HG03342 (cell line): ENCODE data around the gene FAIM2.

Experiments
- ATAC-seq: cut with Tn5 transposase; IDR thresholded peaks from one replicate; pipeline ENCODE4 v1.9.1; 2021; ENCODE audit warnings: mild to moderate bottlenecking, moderate library complexity; ENCODE audit not compliant: unreplicated experiment

Gene FAIM2

DNA sequence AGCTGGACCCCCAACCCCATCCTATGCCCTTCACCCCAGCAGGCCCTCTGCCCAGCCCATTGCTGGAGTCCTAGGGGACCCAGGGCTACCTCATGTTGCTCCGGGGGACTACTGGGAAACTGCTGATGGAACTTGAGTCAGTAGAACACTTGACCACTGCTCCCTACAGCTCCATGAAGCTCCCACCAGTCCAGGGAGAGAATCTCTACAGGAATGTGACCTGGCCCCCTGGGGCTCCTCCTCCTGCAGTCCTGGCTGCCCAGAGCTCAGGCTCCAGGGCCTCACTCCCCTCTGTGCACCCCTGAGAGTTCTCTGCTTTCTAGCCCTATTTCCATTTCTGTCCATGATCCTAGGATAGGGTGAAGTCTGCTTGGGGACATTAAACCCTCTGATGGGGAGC, 36.0 kb upstream of the FAIM2 start:
- ATAC-seq: no peak

DNA sequence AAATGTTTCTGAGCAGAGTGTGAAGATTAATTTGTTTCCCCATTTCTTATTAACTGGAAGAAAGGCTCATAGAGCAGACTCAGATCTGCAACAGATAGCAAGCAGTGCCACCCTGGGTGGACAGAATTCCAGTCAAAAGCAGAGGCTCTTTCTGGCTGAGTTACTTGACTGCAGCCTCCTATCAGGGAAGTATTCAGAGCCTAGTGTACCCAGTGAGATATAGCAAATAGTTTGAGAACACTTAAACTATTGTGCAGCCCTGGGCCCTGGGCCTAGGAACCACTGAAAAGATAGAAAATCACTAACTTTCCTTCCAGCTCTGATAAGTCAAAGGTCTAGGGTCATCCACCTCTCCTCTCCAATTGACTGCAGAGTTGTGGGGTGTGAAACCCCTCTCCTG, 35.6 kb upstream of the FAIM2 start:
- ATAC-seq: no peak

DNA sequence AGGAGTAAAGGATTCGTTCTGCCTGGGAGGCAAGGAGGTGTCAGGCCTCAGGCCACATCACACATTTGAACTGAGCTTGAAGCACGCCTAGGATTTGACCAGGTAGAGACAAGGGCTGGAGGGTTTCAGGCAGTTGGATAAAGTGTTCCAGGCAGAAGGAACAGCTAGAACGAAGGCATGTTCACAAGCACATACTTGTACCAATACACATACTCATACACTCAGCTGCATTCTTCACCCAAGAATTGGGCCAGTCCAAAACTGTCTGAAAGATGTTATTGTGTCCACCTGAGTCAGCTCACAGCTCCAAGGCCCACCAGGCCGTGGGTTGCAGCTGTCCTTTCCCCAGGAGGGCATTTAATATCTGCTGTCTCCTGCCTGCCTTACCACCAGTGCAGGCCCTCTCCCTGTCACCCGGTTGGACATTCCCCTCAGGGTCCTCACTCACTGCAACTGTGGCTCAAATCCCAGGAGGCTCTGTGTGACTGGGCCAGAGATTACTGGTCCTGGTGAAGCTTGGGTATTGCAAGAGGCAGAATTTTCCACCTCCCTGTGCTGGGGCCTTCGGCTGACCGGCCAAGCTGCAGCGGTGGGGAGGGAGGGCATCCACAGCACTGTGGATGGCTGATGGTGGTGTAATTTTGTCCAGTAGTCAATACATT, 34.1 kb upstream of the FAIM2 start:
- ATAC-seq: no peak

DNA sequence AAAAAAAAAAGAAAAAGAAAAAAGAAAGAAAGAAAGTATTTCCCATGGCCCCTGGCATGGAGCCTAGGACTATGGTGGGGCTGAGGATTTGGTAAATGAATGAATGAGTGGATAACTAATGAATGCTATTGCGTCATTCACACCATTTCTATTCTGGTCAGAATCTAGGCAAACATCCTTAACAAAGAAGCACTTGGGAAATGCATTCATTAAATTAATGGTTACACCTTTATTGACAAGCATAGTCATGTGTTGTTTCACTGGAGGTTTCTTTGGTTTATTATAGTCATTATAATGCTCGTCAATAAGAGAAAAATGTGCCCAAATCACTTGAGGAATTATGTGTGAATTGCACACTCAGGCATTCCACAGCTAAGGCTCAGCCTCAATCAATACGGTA, 33.2 kb upstream of the FAIM2 start:
- no peak for ATAC-seq

DNA sequence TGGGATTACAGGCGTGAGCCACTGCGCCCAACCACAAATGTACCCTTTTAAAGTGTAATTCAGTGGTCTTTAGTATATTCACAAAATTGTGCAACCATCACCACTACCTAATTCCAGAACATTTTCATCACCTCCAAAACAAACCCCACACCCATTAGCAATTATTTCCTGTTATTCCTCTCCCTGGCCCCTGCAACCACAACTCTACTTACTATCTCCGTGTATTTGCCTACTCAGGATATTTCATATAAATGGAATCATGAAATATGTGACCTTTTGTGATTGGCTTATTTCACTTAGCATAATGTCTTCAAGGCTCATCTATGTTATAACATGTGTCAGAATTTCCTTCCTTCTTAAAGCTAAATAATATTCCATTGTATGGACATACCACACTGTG, 30.8 kb upstream of the FAIM2 start:
- no peak for ATAC-seq

DNA sequence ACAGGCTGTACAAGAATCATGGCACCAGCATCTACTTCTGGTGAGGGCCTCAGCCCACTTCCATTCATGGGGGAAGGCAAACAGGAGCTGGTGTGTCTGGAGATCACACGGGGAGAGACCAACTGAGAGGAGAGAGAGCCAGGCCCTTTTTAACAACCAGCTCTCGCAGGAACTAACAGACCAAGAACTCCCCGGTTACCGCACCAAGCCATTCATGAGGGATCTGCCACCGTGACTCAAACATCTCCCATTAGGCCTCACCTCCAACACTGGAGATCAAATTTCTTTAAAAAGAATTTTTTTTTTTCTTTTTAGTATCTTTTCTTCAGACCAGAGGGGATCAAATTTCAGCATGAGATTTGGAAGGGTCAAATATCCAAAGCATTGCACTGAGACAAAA, 30.1 kb upstream of the FAIM2 start:
- ATAC-seq: no peak

DNA sequence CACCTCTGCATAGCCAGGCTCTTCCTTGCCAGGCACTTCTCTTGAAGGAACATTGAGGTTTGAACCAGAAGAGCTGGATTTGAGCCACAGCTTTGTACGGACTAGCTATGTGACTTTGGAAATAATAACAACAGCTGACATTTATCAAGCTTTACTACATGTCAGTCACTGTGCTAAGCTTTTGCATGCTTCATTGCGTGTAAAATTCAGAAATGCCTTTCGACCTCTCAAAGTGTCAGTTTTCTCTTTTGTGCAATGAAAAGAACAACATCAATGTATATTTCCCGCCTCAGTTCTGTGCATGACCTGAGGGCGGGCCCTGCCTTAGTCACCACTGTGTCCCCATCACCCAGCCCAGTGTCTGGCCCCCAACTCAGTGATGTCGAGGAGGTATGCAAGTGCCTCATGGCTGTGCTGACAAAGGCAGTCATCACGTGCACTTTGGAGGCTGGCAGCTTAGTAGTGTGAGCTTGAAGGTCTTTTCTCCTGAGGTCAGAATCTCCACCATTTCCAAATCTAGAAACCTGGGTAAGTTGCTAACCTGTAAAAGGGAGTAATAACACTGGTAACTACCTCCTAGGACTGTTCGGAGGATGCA, 28.9 kb upstream of the FAIM2 start:
- ATAC-seq: no peak

DNA sequence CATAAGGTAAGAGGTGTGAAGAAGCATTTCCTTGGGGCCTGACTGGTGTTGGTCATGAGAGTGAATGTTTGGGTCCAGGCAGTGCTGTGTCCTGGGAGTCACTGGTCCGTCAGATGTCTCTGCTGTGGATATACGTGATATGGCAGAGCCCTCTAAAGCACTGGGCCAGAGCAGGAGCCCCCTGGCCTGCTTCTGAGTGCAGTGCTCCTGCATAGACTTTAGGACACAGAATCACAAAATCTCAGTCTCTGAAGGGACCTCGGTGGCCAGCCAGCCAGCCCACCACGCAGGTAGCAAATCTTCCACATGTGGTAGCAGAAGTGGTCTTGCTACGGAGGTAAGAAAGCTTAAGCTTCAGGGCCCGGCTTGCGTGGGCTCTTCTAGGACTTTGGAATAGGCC, 28.3 kb upstream of the FAIM2 start:
- no peak for ATAC-seq

DNA sequence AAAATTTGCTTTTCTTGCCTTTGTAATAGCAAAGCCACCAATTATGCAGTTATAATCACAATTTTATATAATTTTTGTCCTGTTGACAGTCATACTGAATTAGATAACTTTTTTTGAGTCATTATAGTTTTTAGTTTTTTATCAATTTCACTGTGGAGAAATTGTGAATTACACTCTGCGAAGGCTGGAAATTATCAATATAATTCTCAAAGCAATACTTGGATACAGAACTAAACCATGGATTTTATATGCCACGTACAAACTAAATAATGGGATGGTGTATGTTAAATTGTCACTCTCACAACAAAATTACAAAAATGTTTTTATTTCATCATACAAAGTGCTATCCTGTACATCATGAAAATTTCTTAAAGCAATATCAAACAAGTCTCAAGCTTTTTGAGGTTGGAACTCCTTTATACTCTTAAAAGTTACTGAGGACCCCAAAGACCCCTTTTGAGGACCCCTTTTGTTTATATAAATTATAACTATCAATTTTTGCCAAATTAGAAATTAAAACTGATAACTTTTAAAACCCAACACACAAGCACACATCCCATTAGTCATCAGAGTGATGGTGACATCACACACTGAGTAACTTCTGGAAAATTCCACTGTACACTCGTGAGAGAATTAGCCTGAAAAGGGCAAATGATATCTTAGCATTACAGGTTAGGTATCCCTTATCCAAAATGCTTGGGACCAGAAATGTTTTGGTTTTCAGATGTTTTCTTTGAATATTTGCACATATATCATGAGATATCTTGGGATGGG, 27.0 kb upstream of the FAIM2 start:
- no peak for ATAC-seq

DNA sequence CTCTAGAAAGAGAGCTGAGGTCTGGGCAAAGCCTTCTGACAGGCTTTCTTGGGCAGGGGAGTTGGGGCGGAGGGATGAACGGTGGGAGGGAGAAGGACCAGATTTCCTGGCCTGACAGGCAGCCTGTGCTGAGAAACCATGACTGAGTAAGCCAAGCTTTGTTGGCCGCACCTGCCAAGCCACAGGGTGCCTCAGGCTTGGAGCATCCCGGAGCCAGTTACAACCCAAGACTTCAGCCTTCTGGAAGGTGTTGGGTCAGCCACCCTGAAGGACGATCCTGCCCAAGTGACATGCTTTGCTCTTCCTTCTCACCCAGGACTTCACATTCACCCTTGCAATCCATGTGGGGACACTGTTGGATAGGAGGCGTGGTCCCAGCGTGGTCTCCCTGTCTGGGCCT, 25.9 kb upstream of the FAIM2 start:
- no peak for ATAC-seq

DNA sequence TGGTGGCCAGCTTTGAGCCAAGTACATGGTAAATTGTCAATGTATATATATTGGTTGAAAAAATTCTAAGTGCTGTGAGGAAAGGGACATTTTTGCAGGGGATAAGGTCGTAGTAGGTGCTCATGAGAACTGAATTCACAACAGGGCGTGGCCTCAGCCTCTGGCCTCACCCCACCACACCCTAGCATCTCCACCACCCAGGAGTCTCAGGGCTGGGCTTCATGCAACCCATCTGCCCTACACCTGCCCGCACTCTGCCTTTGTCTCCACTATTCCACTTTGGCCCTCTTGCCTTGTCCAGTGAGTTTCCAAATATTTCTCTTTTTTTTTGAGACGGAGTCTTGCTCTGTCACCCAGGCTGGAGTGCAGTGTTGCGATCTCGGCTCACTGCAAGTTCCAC, 24.8 kb upstream of the FAIM2 start:
- ATAC-seq: no peak

DNA sequence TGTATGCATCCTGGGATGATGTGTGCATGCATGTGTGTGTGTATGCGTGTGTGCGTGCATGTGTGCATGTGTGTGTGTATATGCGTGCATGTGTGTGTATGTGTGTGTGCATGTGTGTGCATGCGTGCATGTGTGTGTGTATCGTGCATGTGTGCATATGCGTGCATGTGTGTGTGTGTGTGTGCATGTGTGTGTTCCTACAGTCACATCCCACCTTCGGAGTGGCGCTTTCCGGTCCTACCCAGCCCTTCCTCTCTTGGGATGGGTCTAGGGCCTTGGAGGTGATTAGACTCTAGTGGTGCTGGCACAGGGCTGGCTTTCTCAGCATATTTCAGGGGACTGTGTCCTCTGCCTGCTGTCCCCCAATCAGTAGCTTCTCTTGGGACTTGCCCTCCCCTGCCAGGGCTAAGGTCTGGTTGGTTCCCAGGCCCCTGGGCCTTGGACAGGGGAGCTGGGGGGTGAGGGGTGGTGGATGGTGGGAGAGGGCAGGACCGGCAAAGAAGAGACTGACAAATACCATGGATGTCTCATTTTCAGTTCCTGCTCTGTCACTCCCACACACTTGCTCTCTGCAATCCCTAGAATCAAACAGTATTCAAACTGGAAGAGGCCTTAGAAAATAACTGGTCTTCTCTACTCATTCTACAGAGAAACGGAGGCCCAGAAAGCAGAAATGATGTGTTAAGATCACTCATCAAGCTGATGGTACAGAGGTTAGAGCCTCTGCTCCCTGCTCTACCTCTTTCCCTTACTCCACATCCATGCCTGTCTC, 21.9 kb upstream of the FAIM2 start:
- ATAC-seq: no peak

DNA sequence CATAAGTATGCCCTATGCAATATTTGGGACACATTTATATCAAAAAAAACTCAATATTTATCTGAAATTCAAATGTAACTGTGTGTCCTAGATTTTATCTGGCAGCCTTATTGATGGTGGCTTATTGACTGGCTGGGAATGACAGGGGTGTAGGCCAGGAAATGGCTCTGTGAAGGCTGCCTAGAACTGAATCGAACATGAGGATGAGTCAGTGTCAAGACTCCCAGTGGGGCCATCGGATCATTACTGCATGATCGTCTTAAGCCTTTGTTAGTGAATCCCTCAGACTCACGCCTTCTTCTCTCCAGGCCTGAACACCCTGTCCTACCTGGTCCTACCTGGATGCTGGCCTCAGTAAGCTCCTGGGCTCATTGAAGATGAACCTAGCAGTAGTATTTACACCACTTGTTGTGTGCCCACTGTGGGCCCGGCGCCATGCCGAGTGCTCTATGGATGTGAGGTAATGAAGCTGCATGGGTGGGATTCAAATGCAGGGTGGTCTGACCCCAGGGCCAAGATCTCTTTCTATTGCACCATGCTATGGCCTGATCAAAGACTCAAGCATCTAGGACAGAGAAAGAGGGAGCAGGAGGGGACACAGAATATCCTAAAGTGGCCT, 21.0 kb upstream of the FAIM2 start:
- no peak for ATAC-seq

DNA sequence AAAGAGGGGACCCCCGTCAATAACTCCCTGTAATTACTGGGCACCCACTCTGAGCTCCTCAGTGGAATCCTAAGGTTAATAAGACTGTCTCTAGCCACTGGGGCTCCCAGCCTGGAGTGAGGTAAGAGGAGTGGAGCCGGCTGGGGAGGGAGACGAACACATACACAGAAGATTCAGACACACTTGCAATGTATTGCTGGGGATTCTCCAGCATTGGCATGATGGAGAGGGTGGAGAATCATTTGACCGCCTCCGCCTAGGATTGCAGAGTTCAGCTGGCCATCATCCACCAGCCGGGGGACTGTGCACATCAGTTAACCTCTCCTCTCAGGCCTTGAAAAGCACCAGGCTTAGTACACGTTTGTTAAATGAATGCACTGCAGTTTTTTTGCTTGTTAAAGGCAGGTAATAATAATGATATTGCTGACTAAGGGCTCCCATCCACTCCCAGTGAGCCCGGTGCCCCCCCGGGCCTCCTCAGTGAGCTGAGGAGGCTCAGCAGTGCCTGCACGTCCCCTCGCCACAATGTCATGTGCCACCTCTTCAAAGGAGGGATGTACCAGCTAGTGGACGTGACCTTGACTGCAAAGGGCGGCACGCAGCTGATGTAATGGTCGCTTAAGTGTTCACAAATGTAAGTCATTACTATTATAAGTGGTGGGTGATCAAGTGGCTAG, 20.3 kb upstream of the FAIM2 start:
- ATAC-seq: no peak

DNA sequence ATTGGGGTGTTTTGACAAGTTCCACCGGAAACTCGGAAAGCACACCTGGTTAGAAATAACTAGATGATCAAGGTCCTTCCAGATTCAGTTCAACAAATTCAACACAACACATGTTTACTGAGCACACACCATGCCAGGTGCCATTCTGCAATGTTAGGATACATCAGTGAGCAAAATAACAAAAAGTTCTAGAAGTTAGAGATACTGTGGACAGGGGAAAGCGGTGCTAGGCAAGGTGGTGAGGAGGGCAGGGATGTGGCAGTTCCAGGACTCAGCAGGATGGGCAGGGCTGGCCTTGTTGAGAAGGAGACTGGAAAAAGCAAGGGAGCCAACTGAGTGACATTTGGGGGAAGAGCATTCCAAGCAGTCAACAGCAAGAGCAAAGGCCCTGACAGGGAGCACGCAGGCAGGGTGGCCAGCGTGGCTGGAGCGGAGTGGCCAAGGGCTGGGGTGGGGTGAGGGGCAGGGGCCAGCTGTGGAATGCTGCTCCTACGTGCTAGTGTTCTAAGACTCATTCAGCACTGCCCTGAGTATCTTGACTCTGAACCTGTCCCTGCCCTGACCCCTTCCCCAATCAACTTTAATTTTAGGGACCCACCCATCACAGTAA, 19.4 kb upstream of the FAIM2 start:
- no peak for ATAC-seq

DNA sequence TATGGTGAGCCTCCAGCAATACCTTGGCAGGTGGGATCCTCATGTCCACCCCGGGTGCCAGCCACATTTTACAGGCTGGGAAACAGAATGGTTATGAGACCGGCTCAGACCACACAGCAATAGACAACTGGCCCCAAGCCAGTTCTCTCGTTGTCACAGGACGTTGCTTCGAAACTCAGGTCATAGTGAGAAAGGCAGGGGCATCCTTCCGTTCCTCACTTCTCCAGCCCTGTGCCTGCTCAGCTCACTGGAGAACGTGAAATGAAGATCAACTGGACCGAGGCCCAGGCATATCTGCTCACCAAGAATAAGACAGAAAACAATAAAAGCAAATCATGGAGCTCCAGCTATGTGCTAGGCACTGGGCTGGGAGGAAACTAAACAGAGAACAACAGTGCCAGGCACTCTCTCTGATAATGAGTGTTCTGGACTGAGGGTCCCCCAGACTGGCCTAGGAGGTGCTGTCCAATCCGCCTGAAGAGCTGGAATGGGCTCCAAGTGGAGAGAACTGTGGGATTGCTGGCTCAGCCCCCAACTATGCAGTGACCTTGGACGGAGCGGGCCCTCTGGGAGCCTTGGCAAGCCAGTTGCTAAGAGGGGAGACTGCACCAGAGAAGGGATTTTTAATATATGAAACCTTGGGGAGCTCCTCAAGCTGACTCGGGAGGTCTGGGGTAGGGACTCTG, 18.8 kb upstream of the FAIM2 start:
- no peak for ATAC-seq

DNA sequence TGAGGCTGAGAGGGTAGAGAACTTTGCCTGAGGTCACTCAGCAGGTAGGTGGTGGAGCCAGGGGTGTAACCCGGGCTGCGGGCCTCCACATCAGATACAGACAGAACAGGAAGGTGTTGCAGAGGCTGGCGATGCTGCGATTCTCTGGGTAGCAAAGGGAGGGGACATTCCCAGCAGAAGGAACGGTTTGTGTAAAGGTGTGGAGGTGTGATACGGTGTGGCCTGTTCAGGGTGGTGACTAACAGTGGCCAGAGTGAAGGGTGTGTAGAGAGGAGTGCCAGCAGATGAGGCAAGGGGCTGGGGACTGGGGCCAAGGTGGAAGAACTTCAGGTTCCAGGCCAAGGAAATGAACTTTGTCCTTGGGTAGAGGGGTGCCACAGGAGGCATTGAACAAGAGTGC, 18.2 kb upstream of the FAIM2 start:
- no peak for ATAC-seq

DNA sequence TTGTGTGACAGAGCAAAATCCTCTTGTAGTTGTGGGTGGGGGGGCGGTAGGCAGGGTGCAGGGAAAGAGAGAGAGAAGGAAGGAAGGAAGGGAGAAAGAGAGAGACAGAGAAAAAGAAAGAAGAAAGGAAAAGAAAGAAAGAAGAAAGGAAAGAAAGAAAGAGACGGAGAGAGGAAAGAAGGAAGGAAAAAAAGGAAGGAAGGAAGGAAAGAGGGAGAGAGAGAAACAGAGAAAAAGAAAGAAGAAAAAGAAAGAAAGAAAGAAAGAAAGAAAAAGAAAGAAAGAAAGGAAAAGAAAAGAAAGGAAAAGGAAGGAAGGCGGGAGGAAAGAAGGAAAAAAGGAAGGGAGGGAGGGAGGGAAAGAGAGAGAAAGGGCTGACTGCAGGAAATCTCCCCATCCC, 17.6 kb upstream of the FAIM2 start:
- ATAC-seq: no peak

DNA sequence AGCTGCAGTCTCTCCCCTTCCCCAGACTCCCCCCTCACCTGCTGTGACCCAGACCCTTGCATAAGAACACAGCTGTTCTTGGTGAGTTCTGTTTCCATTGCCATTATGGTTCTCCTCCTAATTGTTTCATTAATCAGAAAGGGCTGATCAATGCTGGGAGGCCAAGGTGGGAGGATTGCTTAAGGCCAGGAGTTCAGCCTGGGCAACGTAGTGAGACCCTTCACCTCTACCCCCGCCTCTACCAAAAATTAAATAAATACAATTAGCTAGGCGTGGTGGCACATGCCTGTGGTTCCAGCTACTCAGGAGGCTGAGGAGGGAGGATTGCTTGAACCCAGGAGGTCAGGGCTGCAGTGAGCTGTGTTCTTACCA, 17.2 kb upstream of the FAIM2 start:
- no peak for ATAC-seq
